ENCODE results near the gene ARIH2.

DNA sequence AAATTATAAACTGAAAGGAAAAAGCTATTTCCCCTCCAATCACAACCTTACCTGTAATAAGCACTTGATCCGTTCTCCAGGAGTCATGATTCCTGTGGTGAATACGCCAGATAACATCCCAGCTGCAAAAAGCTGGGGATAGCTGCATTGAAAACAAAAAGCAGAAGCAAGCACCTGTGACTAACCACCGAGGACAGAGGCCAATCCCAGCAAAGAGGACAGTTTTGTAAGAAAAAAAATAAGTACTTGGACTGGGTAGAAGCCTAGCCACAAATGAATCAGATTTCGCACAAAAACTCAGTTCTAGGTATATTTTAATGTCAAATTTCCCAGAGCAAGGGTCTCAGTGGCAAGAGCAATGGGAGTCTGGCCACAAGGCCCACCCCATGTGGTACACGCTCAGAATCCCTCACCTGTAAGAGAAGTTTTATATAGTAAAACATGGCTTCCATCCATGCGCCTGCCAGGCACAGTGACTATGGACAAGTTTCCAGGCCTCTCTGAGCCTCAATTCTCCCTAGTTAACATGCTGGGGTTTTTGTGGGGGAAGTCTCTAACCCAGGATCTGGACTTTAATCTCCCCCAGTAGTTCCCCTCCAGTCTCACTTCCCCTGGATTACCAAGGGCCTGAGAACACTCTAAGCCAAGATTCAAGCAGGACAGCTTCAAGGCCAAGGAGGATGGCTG, 39.2 kb upstream of the ARIH2 start:
- TF ChIP-seq CEBPB (tag; IDR thresholded peaks at IDR 0.05) = no peak
- TF ChIP-seq, protein P1, sequence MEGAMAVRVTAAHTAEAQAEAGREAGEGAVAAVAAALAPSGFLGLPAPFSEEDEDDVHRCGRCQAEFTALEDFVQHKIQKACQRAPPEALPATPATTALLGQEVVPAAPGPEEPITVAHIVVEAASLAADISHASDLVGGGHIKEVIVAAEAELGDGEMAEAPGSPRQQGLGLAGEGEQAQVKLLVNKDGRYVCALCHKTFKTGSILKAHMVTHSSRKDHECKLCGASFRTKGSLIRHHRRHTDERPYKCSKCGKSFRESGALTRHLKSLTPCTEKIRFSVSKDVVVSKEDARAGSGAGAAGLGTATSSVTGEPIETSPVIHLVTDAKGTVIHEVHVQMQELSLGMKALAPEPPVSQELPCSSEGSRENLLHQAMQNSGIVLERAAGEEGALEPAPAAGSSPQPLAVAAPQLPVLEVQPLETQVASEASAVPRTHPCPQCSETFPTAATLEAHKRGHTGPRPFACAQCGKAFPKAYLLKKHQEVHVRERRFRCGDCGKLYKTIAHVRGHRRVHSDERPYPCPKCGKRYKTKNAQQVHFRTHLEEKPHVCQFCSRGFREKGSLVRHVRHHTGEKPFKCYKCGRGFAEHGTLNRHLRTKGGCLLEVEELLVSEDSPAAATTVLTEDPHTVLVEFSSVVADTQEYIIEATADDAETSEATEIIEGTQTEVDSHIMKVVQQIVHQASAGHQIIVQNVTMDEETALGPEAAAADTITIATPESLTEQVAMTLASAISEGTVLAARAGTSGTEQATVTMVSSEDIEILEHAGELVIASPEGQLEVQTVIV (CRISPR knock-in tag; IDR thresholded peaks at IDR 0.05; ENCODE audit: borderline replicate concordance) = no peak
- TF ChIP-seq GABPA (tag; conservative IDR thresholded peaks at IDR 0.05; ENCODE audit: low read depth) = no peak
- no peak for TF ChIP-seq POLR2A (conservative IDR thresholded peaks at IDR 0.05)
- TF ChIP-seq CUX1 (CRISPR knock-in tag; IDR thresholded peaks at IDR 0.05) = no peak
- no peak for TF ChIP-seq POLR2AphosphoS5 (IDR thresholded peaks at IDR 0.05; ENCODE audit: control insufficient read depth, insufficient read depth, low read depth, low read length)
